GM21360 (cell line): ENCODE results near the gene RUNX3.

Source experiments
- ATAC-seq: cut with Tn5 transposase; IDR thresholded peaks from one replicate; pipeline ENCODE4 v1.9.1; 2021; ENCODE audit warnings: mild to moderate bottlenecking, moderate library complexity; ENCODE audit not compliant: unreplicated experiment

RUNX3 gene

DNA sequence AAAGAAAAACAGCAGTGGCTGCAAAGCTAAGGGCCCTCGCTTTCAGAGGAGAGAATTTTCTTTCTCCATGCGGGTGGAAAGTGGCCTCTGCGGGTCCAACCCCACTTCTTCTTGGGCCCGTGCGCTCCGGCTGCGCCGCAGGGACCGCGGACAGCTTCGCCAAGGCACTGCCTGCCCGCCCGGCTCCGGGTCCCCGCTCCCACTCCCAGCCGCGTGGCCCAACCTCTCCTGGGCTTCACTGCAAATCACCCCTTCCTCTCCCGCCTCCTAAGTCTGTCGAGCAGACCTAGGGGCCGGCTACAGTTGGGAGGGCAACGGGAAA lies 1.0 kb upstream of the RUNX3 start:
- no peak for ATAC-seq

DNA sequence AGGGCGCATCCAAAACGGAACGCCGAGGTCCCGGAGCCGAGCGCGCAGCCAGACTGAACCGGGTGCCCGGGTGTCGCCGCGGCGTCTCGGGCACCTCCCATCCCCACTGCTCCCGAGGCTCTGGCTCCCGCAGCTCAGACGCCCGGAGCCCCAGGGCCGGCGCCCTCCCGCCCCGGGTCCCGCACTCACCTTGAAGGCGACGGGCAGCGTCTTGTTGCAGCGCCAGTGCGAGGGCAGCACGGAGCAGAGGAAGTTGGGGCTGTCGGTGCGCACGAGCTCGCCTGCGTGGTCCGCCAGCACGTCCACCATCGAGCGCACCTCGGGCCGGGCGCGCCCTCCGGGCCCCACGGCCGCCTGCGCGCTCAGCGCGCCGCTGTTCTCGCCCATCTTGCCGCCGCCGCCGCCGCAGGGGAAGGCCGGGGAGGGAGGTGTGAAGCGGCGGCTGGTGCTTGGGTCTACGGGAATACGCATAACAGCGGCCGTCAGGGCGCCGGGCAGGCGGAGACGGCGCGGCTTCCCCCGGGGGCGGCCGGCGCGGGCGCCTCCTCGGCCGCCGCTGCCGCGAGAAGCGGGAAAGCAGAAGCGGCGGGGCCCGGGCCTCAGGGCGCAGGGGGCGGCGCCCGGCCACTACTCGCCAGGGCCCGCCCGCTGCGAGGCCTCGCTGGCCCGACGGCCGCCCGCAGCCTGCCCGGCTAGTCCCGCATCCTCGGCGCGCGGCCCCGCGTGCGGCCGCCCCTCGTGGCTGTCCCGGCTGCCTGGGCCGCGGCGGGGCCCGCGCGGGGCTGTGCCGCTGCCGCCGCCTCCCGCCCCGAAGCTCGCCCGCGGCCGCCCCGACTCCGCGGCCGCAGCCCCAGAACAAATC lies 447 bp downstream of the RUNX3 start:
- ATAC-seq = peak; percentile 22

GRCh38 chr1:24928689-24929397 lies 1.2 kb downstream of the RUNX3 start:
- no peak for ATAC-seq

- ATAC-seq = no peak
Observed at GRCh38 chr1:24927988-24928688, 1.9 kb downstream of the RUNX3 start.

DNA sequence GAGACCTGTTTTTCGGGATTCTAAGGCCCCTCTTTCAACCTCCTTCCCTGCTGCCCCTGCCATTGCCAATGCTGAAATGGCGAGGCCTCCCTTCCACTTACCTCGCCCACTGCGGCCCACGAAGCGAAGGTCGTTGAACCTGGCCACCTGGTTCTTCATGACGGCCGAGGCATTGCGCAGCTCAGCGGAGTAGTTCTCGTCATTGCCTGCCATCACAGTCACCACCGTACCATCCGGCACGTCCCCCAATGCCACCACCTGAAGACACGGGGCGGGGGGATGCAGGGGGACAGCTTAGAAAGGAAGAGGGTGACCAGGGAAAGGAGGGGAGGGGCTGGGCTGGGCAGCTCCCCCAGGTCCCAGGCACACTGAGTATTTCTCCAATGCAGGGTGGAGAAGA lies 2.6 kb downstream of the RUNX3 start:
- ATAC-seq = no peak

GRCh38 chr1:24926563-24927249 lies 3.4 kb downstream of the RUNX3 start:
- no peak for ATAC-seq

- no peak for ATAC-seq
Observed at GRCh38 chr1:24925963-24926362, 4.1 kb downstream of the RUNX3 start.

GRCh38 chr1:24925082-24925779 lies 4.8 kb downstream of the RUNX3 start:
- no peak for ATAC-seq

DNA sequence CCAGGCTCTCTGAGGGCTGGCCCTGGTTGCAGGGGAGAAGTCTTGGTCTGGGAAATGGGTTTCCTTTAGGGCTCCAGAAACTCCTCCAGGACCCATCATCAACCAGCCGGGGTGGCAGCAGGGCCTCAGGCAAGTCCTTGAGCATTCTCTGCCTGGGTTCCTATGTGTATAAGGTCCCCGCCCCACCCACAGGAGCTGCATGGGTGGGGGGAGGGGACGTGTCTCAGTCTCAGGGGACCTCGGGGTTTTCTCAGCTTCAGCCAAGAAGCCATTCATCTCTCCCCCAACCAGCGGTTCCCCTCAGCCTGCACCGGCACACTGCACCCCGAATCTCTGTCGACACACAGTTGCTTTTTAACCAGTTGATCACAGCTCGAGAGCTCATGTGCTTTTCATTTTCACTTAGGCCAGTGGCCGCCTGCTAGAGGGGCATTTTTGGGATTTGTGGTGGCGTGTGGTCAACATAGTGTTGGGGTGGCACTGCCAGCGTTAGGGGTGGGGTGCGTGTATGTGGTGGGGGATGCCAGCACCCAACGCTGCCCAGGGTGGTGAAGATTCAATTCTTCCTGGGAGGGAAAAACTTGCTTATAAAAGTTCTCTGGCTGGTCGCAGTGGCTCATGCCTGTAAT lies 6.5 kb downstream of the RUNX3 start:
- no peak for ATAC-seq

GRCh38 chr1:24921938-24922662 lies 8.0 kb downstream of the RUNX3 start:
- ATAC-seq = no peak

DNA sequence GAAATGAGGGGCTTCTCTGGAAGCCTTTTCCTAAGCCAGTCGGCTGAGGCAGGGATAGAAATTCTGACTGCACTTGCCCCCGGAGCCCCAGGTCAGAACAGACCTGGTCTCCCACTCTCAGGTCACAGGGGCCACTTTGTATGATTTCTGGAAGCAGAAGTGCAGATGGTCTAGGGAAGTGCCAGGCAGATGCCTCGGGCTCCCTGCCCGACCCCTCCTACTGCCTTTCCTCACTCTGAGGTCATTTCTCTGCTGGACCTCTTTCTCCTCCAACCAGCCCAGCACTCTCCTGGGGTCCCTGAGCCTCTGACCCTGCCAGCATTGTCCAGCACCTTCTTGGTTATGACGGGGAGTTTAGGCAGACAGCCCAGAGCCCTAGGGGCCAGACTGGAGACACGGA lies 8.7 kb downstream of the RUNX3 start:
- ATAC-seq = no peak

GRCh38 chr1:24920533-24920925 lies 9.5 kb downstream of the RUNX3 start:
- no peak for ATAC-seq

GRCh38 chr1:24919791-24920532 lies 10.1 kb downstream of the RUNX3 start:
- ATAC-seq = no peak

GRCh38 chr1:24918995-24919605 lies 11.0 kb downstream of the RUNX3 start:
- ATAC-seq = no peak

DNA sequence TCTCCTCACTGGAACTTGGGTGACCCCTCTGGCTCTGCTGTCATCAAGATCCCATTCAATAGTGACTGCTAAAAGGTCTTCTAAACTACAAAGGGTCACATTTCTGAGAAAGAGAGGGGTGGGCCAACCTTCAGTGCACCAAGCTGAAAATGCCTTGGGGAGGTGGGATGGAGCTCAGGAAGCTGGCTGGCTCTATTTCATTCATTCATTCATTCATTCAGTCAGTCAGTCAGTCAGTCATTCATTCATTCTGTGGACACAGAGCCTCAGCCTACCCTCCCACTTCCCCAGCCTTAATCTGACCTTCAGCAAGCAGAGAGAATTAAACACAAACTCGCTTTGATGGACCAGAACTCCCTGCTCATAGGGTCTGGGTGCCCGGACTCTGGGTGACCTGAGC lies 11.7 kb downstream of the RUNX3 start:
- no peak for ATAC-seq

GRCh38 chr1:24917327-24918074 lies 12.6 kb downstream of the RUNX3 start:
- ATAC-seq = no peak

DNA sequence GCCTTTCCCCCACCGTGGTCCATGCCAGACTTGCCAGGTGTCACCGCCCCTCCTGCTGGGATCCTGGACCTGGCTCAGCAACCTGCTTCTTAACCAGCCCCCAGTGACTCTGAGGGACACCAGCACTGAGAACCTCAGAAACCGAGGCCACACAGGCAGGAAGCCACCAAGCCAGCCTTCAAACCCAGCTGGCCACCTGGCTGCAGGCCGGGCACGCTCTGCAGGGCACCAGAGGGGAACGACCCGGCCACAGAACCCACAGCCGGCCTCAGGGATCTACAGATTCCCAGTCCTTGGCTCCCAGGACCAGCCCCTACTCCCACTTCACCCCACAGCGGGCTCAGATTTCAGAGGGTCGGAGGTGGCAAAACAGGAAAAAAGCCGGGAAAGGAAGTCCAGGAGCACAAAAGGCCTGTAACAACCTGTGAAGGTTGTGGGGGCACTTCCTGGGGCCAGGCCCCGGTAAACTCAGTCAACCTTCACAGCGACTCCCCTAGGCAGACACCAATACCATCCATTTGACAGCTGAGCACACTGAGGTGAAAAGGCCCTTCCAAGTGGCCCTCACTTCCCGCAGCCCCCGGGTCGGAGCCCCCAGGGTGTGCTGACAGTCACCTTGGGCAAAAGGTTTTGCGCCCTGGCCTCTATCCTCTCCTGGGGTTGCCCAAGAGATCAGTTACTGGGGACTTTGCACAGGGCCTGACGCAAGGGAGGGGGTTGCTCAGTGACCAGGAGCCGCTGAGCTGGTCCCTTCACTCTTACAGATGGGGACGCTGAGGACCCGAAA lies 14.1 kb downstream of the RUNX3 start:
- ATAC-seq = no peak
